NCI-H748 (cell line): ENCODE results near the gene CHRNE.
"Not testable (repeated sequence)": the region's sequence is repeated elsewhere in the genome, so short reads cannot be mapped to it uniquely, and the experiment has no call there.

ENCODE experiments used
- DNase-seq: peaks from one replicate; lab custom pipeline; 2025; ENCODE audit not compliant: unreplicated experiment; lab: John Stamatoyannopoulos, UW

Gene CHRNE

DNA sequence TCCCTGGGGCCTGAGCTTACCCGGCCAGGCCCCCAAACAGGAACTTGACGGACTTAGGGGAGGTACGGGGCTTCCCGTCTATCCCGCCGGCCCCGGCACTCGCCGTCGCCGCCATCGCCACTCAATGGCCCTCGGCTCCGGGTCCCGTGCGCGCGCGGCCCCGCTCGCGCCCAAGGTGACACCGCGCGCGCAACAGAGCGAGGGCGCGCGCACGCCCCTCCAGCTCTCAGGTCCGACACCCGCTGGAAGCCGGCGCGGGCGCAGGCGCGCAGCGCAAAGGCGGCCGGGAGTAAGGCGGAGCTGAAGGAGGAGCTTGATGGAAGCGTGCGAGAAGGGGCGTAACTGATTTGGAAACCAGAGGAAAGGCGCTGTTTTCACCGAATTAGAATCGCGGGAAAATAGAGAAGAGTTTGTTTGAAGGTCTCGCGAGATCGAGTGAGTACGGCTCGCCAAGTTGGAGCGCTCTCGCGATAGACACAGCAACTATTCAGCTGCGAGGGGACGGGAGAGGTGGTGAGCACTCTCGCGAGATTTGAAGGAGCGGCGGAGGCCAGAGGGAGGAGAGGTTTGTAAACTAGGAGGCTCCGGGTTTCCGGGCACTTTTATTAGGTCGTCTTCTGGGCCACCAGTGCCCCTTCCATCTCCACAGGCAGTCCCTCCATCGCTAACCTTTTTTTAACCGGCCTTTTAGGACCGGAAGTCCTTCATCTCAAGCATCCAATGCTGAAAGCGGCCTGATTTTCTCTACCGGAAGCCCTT is 37.1 kb upstream of the CHRNE start, which contains the start of the genes RNF167 and SLC25A11:
Gene RNF167 (plus strand): TSS at position 473 of the 759 bp plus-strand sequence. CDS start 642 bp downstream, outside the sequence.
Gene SLC25A11 (minus strand): TSS at position 251 of the 759 bp plus-strand sequence. CDS start 136 bp downstream, at position 115.
- peak; percentile 100 for DNase-seq

DNA sequence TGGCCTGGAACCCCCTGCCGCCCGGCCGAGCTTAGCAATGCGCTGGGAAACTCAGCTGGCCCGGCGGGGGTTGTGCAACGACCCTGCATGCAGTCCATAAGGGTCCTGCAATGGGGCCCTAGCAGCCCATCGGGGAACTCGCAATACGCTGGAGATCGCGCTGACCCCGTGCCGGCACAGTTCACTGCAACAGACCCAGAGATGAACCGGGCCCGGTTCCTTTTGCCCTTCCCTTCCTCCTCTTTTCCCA is 36.6 kb upstream of the CHRNE start:
- peak; percentile 62 for DNase-seq

DNA sequence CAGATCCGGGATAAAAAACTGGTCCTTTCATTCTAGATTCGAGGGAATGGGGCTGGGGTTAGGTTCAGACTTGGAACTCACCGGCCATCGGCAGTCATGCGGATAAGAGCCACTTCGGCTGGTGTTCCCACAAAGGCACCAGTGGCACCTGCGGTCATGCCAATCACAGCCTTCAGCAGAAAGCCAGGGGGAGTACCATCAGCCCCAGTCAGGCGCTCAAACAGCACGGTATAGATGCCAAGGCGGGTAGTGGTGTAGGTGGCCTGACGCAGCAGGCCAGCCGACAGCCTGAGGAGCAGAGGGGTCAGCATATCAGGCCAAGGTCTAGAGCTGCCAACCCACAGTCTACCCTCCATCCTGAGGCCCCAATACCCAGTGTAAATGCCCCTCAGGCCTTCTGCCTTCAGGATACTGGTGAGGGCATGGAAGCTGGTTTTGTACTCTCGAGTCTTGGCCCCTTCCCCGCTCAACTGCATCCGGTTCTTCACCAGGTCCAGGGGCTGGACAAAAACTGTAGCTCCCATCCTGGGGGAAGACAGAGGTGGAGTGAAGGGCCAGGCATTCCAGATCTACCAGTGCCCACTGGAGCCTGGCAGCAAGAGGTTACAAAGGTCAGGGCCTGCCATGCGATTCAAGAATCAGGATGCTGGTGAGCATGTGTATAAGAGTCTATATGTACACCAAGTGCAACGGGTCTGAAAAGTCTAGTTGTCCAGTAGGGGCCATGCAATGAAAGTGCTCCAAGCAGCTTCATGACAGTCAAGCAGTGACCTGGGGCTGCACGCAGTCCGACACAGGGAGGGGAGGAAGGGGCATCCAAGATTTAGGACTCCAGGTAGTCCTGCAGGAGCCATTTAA is 36.0 kb upstream of the CHRNE start:
- DNase-seq = peak; percentile 54

DNA sequence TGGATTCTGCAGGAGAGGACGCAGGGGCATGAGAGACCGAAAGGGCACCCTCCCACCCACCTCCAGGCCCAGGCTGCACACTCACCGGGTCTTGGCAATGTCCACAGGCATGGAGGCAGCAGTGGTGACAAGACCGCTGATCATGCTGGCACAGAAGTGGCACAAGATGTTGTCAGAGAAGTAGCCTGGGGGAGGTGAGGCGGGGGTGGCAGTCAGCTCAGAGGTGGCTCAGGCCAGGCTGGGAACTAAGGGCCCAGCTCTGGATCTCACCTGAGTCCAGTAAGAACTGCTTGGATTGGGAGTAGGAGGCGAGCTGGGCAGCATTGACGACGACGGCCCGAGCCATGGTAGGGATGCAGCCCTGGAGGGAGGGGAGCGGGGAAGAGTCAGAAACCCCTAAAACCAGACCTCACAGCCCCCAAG is 35.2 kb upstream of the CHRNE start:
- no peak for DNase-seq

DNA sequence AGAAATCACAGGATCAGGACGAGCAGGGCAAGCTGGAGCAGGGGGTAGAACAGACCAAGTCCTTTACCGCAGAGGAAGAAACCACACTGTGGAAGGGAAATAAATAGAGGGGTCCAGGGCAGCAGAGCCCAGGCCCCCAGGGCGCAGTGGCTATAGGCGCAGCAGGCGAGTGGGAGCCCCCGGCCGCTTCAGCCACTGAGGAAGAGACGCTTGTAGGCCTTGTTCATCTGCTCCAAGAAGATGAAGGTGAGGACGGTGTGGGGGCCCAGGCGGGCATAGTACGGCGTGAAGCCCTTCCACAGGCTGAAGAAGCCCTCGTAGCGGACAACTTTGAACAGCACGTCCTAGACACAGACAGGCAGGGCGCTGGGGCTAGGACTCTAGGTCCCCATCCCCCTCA is 34.7 kb upstream of the CHRNE start:
- no peak for DNase-seq

DNA sequence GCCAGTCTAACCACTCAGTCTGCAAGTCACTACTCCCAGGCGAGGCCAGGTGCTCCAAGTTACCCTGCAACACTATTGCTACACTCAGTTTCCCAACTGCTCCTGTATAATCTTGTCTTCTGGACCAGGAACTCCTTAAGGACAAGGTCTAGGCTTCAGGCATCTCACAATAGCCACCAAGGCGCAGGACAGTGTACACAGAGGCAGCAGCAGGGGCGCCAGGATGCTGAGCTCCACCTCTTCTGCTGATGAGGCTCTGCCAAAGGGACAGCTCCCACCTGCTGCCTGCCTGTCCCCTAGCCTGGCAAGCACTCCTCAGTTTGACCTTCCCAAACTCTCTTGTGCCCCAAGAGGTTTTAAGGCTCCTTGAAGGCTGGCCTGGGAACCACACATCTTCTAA is 33.5 kb upstream of the CHRNE start:
- no peak for DNase-seq

DNA sequence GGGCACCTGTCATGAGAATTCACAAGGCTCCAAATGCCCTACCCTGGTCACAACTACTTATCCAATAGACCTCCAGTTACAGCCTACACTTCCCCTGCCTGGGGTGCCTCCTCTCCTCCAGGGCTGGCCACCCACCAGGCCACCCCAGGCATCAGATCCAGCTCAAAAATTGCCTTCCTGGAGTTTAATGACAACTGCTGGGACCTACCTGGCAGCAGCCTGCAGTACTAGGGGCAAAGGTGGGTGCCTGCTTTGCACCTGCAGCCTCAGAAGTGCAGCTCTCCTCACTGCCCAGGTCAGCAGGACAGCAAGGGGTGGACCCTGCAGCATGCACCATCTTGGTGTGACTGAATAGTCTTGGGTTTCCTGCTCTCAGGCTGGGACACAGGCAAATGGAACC is 32.8 kb upstream of the CHRNE start:
- no peak for DNase-seq

DNA sequence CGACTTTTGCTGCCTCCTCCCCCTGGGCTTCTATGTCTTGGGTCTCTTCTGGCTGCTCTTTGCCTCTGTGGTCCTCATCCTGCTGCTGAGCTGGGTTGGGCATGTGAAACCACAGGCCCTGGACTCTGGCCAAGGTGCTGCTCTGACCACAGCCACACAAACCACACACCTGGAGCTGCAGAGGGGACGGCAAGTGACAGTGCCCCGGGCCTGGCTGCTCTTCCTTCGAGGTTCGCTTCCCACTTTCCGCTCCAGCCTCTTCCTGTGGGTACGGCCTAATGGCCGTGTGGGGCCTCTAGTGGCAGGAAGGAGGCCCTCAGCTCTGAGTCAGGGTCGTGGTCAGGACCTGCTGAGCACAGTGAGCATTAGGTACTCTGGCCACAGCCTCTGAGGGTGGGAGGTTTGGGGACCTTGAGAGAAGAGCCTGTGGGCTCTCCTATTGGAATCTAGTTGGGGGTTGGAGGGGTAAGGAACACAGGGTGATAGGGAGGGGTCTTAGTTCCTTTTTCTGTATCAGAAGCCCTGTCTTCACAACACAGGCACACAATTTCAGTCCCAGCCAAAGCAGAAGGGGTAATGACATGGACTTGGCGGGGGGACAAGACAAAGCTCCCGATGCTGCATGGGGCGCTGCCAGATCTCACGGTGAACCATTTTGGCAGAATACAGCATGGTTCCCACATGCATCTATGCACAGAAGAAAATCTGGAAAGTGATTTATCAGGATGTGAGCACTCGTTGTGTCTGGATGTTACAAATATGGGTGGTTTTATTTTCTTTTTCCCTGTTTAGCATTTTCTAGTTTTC is 31.5 kb upstream of the CHRNE start:
- peak; percentile 24 for DNase-seq

DNA sequence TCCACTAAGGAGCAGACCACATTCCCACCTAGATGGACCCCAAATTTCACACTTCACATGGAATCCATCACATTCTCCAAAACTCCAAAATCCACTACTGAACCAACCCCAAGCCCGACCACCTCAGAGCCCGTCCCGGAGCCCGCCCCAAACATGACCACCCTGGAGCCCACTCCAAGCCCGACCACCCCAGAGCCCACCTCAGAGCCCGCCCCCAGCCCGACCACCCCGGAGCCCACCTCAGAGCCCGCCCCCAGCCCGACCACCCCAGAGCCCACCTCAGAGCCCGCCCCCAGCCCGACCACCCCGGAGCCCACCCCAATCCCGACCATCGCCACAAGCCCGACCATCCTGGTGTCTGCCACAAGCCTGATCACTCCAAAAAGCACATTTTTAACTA is 30.7 kb upstream of the CHRNE start:
- DNase-seq = no peak

DNA sequence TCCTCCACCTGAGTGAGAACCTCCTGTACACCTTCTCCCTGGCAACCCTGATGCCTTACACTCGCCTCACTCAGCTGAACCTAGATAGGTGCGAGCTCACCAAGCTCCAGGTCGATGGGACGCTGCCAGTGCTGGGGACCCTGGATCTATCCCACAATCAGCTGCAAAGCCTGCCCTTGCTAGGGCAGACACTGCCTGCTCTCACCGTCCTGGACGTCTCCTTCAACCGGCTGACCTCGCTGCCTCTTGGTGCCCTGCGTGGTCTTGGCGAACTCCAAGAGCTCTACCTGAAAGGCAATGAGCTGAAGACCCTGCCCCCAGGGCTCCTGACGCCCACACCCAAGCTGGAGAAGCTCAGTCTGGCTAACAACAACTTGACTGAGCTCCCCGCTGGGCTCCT is 29.9 kb upstream of the CHRNE start:
- no peak for DNase-seq

DNA sequence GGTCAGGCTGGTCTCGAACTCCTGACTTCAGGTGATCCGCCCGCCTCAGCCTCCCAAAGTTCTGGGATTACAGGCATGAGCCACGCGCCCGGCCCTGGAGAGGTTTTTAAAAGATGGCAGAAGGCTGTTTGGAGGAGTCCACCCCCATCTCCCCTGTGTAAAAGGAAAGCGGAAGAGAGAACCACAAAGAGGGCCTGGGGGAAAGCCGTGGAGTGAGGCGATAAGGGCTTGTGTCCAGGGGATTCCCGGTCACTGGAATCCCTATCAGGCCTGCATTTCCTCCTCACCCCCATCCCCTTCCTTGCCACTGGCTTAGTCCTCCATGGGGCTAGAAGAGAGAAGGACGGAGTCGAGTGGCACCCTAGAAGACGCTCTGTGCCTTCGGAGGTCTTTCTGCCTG is 29.1 kb upstream of the CHRNE start, which contains the start of gene GP1BA:
Gene GP1BA (plus strand): TSS at position 315 of the 400 bp plus-strand sequence. CDS start 328 bp downstream, outside the sequence.
- DNase-seq = no peak

DNA sequence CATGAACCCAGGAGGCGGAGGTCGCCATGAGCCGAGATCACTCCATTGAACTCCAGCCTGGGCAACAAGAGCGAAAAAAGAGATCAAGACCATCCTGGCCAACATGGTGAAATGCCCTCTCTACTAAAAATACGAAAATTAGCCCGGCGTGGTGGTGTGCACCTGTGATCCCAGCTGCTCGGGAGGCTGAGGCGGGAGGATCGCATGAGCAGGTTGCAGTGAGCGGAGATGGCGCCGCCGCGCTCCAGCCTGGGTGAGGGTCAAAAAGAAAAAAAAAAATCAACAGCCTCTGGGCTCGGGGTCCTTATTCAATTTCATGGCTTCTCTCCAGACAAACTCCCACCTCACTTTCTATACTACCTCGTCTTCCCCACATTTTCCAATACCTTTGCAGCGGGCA is 26.0 kb upstream of the CHRNE start:
- DNase-seq = no peak

DNA sequence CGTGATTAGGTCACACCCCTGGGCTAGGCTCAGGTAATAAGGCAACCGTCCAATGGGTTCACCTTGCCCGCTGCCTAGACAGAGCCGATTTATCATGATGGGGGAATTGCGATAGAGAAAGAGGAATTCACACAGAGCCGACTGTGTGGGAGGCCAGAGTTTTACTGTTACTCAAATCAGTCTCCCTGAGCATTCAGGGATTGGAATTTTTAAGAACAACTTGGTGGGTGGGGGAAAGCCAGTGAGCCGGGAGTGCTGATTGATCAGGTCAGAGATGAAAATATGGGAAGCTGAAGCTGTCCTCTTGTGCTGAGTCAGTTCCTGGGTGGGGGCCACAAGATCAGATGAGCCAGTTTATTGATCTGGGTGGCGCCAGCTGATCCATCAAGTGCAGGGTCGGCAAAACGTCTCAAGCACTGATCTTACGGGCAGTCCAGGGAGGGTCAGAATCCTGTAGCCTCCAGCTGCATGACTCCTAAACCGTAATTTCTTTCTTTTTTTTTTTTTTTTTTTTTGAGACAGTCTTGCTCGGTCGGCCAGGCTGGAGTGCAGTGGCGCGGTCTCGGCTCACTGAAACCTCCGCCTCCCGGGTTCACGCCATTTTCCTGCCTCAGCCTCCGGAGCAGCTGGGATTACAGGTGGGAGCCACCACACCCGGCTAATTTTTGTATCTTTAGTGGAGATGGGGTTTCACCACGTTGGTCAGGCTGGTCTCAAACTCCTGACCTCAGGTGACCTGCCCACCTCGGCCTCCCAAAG is 23.9 kb upstream of the CHRNE start:
- DNase-seq = not testable (repeated sequence)

DNA sequence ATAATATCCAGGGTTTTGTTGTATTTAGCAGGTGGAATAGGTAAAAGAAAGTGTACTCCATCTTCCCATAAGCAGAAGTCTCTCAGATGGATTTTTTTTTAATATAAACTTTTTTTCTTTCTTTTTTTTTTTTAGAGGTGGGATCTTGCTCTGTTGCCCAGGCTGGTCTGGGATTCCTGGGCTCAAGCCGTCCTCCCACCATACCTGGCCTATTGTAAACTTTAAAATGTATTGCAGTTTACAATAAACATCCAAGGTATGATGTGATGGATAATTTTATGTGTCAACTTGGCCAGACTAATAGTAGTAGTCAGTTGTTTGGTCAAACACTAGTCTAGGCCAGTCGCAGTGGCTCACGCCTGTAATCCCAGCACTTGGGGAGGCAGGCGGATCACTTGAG is 18.4 kb upstream of the CHRNE start:
- no peak for DNase-seq

DNA sequence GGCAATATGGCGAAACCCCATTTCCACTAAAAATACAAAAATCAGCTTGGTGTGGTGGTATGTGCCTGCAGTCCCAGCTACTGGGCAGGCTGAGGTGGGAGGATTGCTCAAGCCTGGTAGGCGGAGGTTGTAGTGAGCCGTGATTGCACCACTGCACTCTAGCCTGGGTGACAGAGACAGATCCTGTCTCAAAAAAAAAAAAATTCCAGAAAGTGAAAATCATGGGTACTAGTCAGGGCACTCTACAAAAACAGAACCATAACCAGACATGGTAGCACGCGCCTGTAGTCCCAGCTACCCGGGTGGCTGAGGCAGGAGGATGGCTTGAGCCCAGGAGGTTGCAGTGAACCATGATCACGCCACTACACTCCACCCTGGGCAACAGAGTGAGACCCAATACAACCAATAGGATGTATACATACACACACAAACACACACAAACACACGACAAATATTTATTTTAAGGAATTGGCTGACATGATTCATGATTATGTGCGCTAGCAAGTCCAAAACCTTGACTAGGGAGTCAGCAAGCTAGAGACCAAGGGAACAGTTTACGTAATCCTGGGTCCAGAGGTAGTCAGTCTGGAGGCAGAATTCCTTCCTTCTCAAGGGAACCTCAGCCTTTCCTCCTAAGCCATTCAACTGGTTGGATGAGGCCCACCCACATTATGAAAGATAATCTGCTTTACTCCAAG is 17.6 kb upstream of the CHRNE start:
- DNase-seq = no peak

DNA sequence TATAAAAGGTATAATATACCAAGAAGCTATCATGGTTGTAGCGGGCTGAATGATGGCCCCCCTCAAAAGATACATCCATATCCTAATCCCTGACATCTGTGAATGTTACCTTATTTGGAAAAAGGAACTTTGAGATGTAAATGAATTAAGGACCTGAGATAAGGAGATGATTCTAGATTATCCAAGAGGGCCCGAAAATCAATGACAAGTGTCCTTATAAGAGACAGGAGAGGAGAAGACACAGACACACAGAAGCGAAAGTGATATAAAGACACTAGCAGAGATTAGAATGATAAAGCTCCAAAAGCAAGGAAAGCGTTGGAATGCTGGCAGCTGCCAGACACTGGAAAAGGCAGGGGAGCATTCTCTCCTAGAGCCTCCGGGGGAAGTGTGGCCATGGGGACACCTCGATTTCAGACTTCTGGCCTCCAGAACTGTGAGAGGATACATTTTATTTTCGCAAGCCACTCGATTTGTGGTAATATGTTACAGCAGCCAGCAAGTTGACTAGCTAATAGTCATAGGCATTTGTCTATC is 16.7 kb upstream of the CHRNE start:
- DNase-seq = no peak

DNA sequence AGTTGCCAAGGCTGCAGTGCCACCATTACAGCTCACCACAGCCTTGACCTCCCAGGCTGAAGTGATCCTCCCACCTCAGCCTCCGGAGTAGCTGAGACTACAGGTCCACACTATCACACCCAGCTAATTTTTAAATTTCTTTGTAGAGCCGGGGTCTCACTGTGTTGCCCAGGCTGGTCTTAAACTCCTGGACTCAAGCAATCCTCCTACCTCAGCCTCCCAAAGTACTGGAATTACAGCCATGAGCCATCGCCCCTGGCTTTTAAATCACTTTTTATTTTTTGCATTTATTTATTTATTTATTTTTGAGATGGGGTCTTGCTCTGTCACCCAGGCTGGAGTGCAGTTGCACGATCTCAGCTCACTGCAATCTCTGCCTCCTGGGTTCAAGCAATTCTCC is 11.7 kb upstream of the CHRNE start:
- not testable (repeated sequence) for DNase-seq

DNA sequence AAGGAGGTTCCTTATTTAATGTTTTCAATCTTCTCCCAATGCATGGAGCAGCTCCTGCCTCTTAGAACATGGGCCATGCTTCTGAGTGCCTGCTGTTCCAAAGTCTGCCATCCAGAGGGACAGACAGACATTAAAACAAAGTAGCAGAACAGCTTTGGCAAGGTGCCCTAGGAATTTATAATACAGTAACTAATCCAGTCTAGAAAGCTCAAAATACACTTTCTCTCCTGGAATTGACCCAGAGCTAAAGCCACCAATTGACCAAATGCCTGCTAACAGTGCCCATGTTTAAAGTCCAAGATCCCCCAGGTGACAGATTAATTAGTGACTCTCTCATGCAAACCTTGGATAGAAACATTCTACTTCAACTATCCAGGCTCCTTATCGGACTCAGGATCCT is 11.1 kb upstream of the CHRNE start:
- DNase-seq = no peak

DNA sequence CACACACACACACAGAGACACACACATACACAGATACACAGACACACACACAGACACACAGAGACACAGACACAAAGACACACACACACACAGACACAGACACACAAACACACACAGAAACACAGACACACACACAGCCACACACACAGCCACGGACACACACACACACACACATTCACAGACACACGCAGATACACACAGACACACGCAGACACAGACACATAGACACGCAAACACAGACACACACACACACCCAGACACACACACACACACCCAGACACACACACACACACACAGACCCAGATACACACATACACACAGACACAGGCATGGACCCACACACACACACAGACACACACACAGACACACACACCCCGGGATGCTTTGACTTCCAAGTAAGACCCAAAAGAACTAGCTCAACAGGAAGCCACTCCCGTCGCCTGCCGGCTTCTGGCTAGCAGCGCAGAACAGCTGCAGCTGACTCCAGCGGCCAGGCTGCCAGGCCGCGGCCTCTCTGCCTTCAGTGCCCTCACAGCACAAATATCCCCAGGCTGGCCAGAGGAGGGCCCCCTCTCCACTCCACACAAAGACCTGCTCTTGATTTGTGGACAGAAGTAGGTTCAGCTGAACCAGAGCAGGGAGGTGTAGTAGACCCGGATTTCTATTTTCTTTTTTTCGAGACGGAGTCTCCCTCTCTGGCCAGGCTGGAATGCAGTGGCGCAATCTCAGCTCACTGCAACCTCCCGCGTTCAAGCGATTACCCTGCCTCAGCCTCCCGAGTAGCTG is 6.0 kb upstream of the CHRNE start:
- peak; percentile 88 for DNase-seq
